Esophagus squamous epithelium (tissue), 4 donors: ENCODE results near the gene REC114.

Experiments
- CTCF ChIP-seq, 6 experiments: fragments of 450-650 bp in 4 of 6; fragments of 200-600 bp in 2 of 6; sonication (generic) in 2 of 6; IDR thresholded peaks; one replicate each; pipeline ENCODE4 v1.5.1; 2016 to 2019; ENCODE audit warnings: antibody characterized with exemption in 6 of 6, mild to moderate bottlenecking in 4 of 6, moderate library complexity in 4 of 6
- POLR2A ChIP-seq, 4 donors: fragments of 450-650 bp; IDR thresholded peaks; one replicate each; pipeline ENCODE4 v1.6.1; 2017; ENCODE audit warnings: antibody characterized with exemption in 4 of 4, mild to moderate bottlenecking in 4 of 4, moderate library complexity in 3 of 4

GRCh38 chr15:73518180-73518862, 75.4 kb downstream of the REC114 start:
- TF ChIP-seq CTCF (IDR thresholded peaks at IDR 0.05) (no peak), POLR2A (IDR thresholded peaks at IDR 0.05) (no peak)
